Mucosa of stomach (tissue), 1 donor: Measurements from ENCODE around the gene PPFIBP1.
"Not testable (repeated sequence)": the region's sequence is repeated elsewhere in the genome, so short reads cannot be mapped to it uniquely, and the experiment has no call there.

ENCODE experiments used
- H3K27me3 ChIP-seq: one replicate; pipeline ENCODE4 v1.7.0; 2013; ENCODE audit warnings: mild to moderate bottlenecking, low read length; ENCODE audit not compliant: control insufficient read depth, insufficient read depth
- H3K36me3 ChIP-seq: one replicate; pipeline ENCODE4 v1.7.0; 2013; ENCODE audit warnings: low read length; ENCODE audit not compliant: control insufficient read depth, insufficient read depth
- H3K4me1 ChIP-seq: one replicate; pipeline ENCODE4 v1.7.0; 2013; ENCODE audit warnings: mild to moderate bottlenecking, low read length; ENCODE audit not compliant: control insufficient read depth, insufficient read depth
- H3K4me3 ChIP-seq: one replicate; pipeline ENCODE4 v1.7.0; 2013; ENCODE audit warnings: low read length
- H3K9ac ChIP-seq: one replicate; pipeline ENCODE4 v1.7.0; 2013; ENCODE audit warnings: mild to moderate bottlenecking, low read length, moderate library complexity
- H3K9me3 ChIP-seq: one replicate; pipeline ENCODE4 v1.7.0; 2013; ENCODE audit warnings: mild to moderate bottlenecking, low read length, moderate library complexity; ENCODE audit not compliant: control insufficient read depth
- donor health status: Pancreatic carcinoma.

PPFIBP1 gene

GRCh38 chr12:27646149-27646548 is 122.1 kb downstream of the PPFIBP1 start:
- Histone ChIP-seq H3K36me3 (no peaks in the 10 kb centered on the region), H3K9me3 (no peaks in the 10 kb centered on the region), H3K9ac (no peak overlapping the region), H3K4me3 (no peak overlapping the region), H3K27me3 (no peaks in the 10 kb centered on the region), H3K4me1 (peaks cover 22% of the 10 kb centered on the region)

- H3K4me3 ChIP-seq: no peak overlapping the region
- H3K36me3 ChIP-seq: no peaks in the 10 kb centered on the region
- no peaks in the 10 kb centered on the region for H3K27me3 ChIP-seq
- no peak overlapping the region for H3K9ac ChIP-seq
- no peaks in the 10 kb centered on the region for H3K9me3 ChIP-seq
- H3K4me1 ChIP-seq: peaks cover 13% of the 10 kb centered on the region
Observed at GRCh38 chr12:27650011-27650410, 126.0 kb downstream of the PPFIBP1 start.

- Histone ChIP-seq H3K4me1 (peaks cover under 1% of the 10 kb centered on the region), H3K27me3 (no peaks in the 10 kb centered on the region), H3K36me3 (no peaks in the 10 kb centered on the region), H3K9ac (no peak overlapping the region), H3K9me3 (no peaks in the 10 kb centered on the region), H3K4me3 (no peak overlapping the region)
Observed at GRCh38 chr12:27651201-27651600, 127.2 kb downstream of the PPFIBP1 start.

- Histone ChIP-seq H3K36me3 (no peaks in the 10 kb centered on the region), H3K4me3 (no peak overlapping the region), H3K9me3 (no peaks in the 10 kb centered on the region), H3K27me3 (no peaks in the 10 kb centered on the region), H3K4me1 (no peaks in the 10 kb centered on the region), H3K9ac (no peak overlapping the region)
Observed at GRCh38 chr12:27652174-27652763, 128.3 kb downstream of the PPFIBP1 start.

GRCh38 chr12:27653661-27654060 is 129.7 kb downstream of the PPFIBP1 start:
- H3K9ac ChIP-seq: no peak overlapping the region
- H3K27me3 ChIP-seq: no peaks in the 10 kb centered on the region
- H3K36me3 ChIP-seq: no peaks in the 10 kb centered on the region
- no peak overlapping the region for H3K4me3 ChIP-seq
- no peaks in the 10 kb centered on the region for H3K4me1 ChIP-seq
- no peaks in the 10 kb centered on the region for H3K9me3 ChIP-seq

GRCh38 chr12:27655476-27655875 is 131.5 kb downstream of the PPFIBP1 start:
- not testable (repeated sequence) for H3K9ac ChIP-seq, H3K9me3 ChIP-seq, H3K4me3 ChIP-seq, H3K36me3 ChIP-seq, H3K27me3 ChIP-seq, H3K4me1 ChIP-seq

GRCh38 chr12:27657296-27657695 is 133.3 kb downstream of the PPFIBP1 start:
- no peak overlapping the region for H3K4me3 ChIP-seq
- no peaks in the 10 kb centered on the region for H3K36me3 ChIP-seq
- no peaks in the 10 kb centered on the region for H3K27me3 ChIP-seq
- H3K9ac ChIP-seq: no peak overlapping the region
- H3K4me1 ChIP-seq: no peaks in the 10 kb centered on the region
- H3K9me3 ChIP-seq: no peaks in the 10 kb centered on the region

- H3K9me3 ChIP-seq: no peaks in the 10 kb centered on the region
- H3K36me3 ChIP-seq: peaks cover 11% of the 10 kb centered on the region
- H3K9ac ChIP-seq: no peak overlapping the region
Observed at GRCh38 chr12:27665704-27666103, 141.7 kb downstream of the PPFIBP1 start.

GRCh38 chr12:27666510-27666909 is 142.5 kb downstream of the PPFIBP1 start:
- Histone ChIP-seq H3K36me3 (peaks cover 11% of the 10 kb centered on the region), H3K9ac (no peak overlapping the region), H3K4me1 (no peaks in the 10 kb centered on the region), H3K27me3 (no peaks in the 10 kb centered on the region), H3K9me3 (no peaks in the 10 kb centered on the region), H3K4me3 (no peak overlapping the region)

More at GRCh38 chr12:27665704-27666103, 141.7 kb downstream of the PPFIBP1 start:
- H3K4me1 ChIP-seq: no peaks in the 10 kb centered on the region
- H3K4me3 ChIP-seq: no peak overlapping the region
- H3K27me3 ChIP-seq: no peaks in the 10 kb centered on the region

GRCh38 chr12:27667540-27667939 is 143.5 kb downstream of the PPFIBP1 start:
- Histone ChIP-seq H3K27me3 (no peaks in the 10 kb centered on the region), H3K4me1 (no peaks in the 10 kb centered on the region), H3K9ac (no peak overlapping the region), H3K4me3 (no peak overlapping the region), H3K36me3 (peaks cover 11% of the 10 kb centered on the region), H3K9me3 (no peaks in the 10 kb centered on the region)

GRCh38 chr12:27672051-27672450 is 148.0 kb downstream of the PPFIBP1 start:
- no peaks in the 10 kb centered on the region for H3K4me1 ChIP-seq
- H3K9me3 ChIP-seq: no peaks in the 10 kb centered on the region
- H3K27me3 ChIP-seq: no peaks in the 10 kb centered on the region
- no peak overlapping the region for H3K4me3 ChIP-seq
- H3K9ac ChIP-seq: no peak overlapping the region
- H3K36me3 ChIP-seq: peaks cover 5% of the 10 kb centered on the region

- no peak overlapping the region for H3K4me3 ChIP-seq
Observed at GRCh38 chr12:27672643-27673042, 148.6 kb downstream of the PPFIBP1 start.

More at GRCh38 chr12:27672643-27673042, 148.6 kb downstream of the PPFIBP1 start:
- H3K9me3 ChIP-seq: no peaks in the 10 kb centered on the region
- H3K4me1 ChIP-seq: no peaks in the 10 kb centered on the region
- no peaks in the 10 kb centered on the region for H3K27me3 ChIP-seq
- H3K9ac ChIP-seq: no peak overlapping the region
- H3K36me3 ChIP-seq: peaks cover 5% of the 10 kb centered on the region
